BJ (cell line): ENCODE results near the gene CTAGE9. TPM values are rescaled to one million over a fixed set of nuclear protein-coding genes. Genes with fewer than 3 reads are reported as not detected.

ENCODE experiments used
- CTCF ChIA-PET: fragments of 350-600 bp; formaldehyde crosslinking; extraction: SDS; loops from one replicate; lab custom pipeline; 2021; ENCODE audit warnings: antibody characterized with exemption, inconsistent platforms; lab: Yijun Ruan, JAX
- POLR2A ChIA-PET: fragments of 300-600 bp; sonication (Branson Sonifier 250); formaldehyde crosslinking; extraction: SDS; loops from one replicate; lab custom pipeline; 2021; ENCODE audit warnings: antibody characterized with exemption; lab: Charles Lee
- DNase-seq: peaks from one replicate; pipeline ENCODE4 v3.0.0-alpha.2; 2011; ENCODE audit warnings: low read depth
- H3K27me3 ChIP-seq: 2 replicates; pipeline ENCODE4 v1.6.0; 2011; ENCODE audit warnings: low read length; ENCODE audit not compliant: control insufficient read depth, insufficient read depth
- H3K36me3 ChIP-seq: 2 replicates; pipeline ENCODE4 v1.5.1; 2011; ENCODE audit warnings: low read length; ENCODE audit not compliant: control insufficient read depth, insufficient read depth
- H3K4me3 ChIP-seq: 2 replicates; pipeline ENCODE4 v1.5.1; 2011; ENCODE audit warnings: low read depth, mild to moderate bottlenecking, control low read depth, low read length
- polyA plus RNA-seq: library from polyadenylated mRNA; depleted of rRNA; stranded (reverse); fragments of >200 nt; gene quantifications from 2 replicates; pipeline ENCODE4 v1.2.3, GENCODE V29; 2011; rRNA removed
- TF ChIP-seq, protein P1 (sequence below): IDR thresholded peaks from 2 replicates; pipeline ENCODE4 v1.5.1; 2011; ENCODE audit warnings: low read depth, mild to moderate bottlenecking, control low read depth, inconsistent platforms, low read length, moderate library complexity; ENCODE audit not compliant: insufficient read depth

Gene CTAGE9
- polyA plus RNA-seq, 1 experiment, result not detected

DNA sequence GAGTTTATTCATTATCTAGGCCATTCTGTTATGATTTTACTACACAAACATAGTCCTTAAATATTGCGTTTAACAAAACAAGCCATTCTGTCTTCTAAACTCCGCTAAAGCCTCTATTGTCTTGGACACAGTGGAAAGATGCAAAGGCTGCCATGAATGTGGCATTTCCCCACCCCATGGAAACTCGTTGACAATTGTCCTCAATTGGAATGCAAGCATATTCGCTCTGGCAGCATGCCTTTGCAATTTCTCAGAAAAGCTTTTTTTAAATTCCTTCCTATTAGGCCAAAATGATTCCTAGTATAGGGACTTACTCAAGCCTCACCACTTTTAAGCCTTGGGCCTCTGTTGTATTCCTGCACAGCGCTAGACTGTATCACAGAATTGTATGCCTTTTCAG, 32.4 kb downstream of the CTAGE9 start:
- ChIA-PET POLR2A (no interaction called here), CTCF (no interaction called here)
- DNase-seq, result no peak
- no peaks in the 10 kb centered on the region for H3K36me3 ChIP-seq
- no peak overlapping the region for H3K4me3 ChIP-seq
- TF ChIP-seq, protein P1, sequence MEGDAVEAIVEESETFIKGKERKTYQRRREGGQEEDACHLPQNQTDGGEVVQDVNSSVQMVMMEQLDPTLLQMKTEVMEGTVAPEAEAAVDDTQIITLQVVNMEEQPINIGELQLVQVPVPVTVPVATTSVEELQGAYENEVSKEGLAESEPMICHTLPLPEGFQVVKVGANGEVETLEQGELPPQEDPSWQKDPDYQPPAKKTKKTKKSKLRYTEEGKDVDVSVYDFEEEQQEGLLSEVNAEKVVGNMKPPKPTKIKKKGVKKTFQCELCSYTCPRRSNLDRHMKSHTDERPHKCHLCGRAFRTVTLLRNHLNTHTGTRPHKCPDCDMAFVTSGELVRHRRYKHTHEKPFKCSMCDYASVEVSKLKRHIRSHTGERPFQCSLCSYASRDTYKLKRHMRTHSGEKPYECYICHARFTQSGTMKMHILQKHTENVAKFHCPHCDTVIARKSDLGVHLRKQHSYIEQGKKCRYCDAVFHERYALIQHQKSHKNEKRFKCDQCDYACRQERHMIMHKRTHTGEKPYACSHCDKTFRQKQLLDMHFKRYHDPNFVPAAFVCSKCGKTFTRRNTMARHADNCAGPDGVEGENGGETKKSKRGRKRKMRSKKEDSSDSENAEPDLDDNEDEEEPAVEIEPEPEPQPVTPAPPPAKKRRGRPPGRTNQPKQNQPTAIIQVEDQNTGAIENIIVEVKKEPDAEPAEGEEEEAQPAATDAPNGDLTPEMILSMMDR, result no peak
- no peaks in the 10 kb centered on the region for H3K27me3 ChIP-seq

DNA sequence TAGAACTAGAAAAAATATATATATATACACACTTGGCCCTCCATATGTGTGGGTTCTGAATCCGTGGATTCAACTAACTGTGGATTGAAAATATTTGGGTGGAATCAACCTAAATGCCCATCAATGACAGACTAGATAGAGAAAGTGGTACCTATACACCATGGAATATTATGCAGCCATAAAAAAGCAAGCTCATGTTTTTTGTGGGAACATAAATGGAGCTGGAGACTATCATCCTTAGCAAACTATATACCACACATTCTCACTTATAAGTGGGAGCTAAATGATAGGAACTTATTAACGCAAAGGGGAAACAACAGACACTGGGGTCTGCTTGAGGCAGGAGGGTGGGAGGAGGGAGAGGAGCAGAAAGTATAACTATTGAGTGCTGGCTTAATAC, 37.6 kb downstream of the CTAGE9 start:
- ChIA-PET POLR2A (no interaction called here), CTCF (interaction anchor here (0.7 to 0.9 kb wide), 2 partner anchors 14 to 242 kb away, joined by 3 read pairs; no protein-coding TSS in a partner anchor)
- TF ChIP-seq, protein P1, result no peak

DNA sequence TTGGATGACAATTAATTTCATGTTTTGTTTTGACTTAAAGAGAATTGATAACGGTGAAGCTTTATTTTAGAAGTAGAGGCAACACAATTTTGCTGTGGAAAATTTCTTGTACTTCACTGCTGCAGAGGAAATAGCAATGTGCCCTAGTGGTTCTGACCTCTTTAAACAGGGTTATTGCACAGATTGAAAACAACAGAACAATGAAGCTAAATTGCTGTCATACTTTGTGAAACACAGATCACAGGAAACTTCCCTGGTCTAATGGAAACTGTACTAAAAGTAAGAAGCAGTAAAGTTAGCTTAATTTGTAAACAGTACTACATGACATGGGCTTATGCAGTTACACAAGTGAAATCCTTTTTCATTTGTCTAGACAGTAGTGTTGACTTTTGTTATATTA, 40.9 kb downstream of the CTAGE9 start:
- no peak overlapping the region for H3K4me3 ChIP-seq
- no peaks in the 10 kb centered on the region for H3K27me3 ChIP-seq
- ChIA-PET POLR2A (no interaction called here), CTCF (interaction anchor here (0.6 to 1.1 kb wide), 3 partner anchors 12 to 255 kb away, joined by 3 to 6 read pairs (median 3); no protein-coding TSS in a partner anchor)
- no peak for DNase-seq
- no peaks in the 10 kb centered on the region for H3K36me3 ChIP-seq
- TF ChIP-seq, protein P1, result no peak

More for the DNA sequence above, 37.6 kb downstream of the CTAGE9 start:
- H3K36me3 ChIP-seq, result no peaks in the 10 kb centered on the region
- no peak overlapping the region for H3K4me3 ChIP-seq
- no peaks in the 10 kb centered on the region for H3K27me3 ChIP-seq
- DNase-seq, result no peak

DNA sequence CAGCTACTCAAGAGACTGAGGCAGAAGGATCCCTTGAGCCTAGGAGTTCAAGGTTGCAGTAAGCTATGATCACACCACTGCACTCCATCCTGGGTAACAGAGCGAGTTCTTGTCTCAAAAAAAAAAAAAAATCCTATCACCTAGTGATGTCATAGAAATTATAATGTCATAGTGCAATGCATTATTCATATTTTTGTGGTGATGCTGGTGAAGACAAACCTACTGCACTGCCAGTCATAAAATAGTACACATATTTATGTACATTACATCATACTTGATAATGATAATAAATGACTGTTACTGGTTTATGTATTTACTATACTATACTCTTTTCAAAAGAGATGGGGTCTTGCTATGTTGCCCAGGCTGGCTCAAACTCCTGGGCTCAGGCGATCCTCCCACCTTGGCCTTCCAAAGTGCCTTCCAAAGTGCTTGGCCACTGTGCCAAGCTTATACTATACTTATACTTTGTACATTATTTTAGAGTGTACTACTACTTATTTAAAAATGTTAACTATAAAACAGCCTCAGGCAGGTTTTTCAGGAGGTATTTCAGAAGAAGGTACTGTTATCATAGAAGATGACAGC, 47.1 kb downstream of the CTAGE9 start:
- CTCF ChIA-PET, result interaction anchor here (0.6 to 2.2 kb wide), 2 partner anchors 35 to 374 kb away, joined by 3 to 6 read pairs; partner anchors contain the start of gene MED23
- TF ChIP-seq, protein P1, result no peak
- no peak overlapping the region for H3K4me3 ChIP-seq
- H3K36me3 ChIP-seq, result no peaks in the 10 kb centered on the region
- H3K27me3 ChIP-seq, result no peaks in the 10 kb centered on the region
- POLR2A ChIA-PET, result no interaction called here
- no peak for DNase-seq

DNA sequence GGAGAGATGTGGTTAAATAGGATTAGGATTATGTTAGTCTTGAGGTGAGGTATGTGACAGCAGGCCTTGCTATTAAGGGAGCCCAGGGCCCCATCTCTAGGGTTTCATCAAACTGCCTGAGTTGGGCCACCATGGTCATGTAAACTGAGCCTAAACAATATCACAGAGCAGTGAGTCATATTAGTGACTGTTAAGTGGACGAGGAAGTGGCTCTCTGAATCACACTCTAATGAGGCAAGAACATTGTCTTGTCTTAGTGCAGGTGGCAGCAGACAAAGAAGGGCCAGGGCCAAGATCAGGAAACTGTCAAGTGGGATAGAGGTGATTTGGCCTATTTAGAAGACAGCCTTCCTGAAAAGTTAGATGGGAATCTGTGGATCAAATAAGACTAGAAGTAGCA, 50.6 kb downstream of the CTAGE9 start:
- Histone ChIP-seq H3K36me3 (no peaks in the 10 kb centered on the region), H3K4me3 (no peak overlapping the region), H3K27me3 (no peaks in the 10 kb centered on the region)
- POLR2A ChIA-PET, result no interaction called here
- no peak for DNase-seq
- TF ChIP-seq, protein P1, result no peak
- CTCF ChIA-PET, result interaction anchor here (1.0 to 2.1 kb wide), 2 partner anchors 10 to 32 kb away, joined by 4 to 6 read pairs; partner anchors contain the start of gene MED23

Other genes with a start within 250 kb of the CTAGE9 start
- not detected in 2 replicates for gene ARG1, start 137.8 kb downstream of the CTAGE9 start, polyA plus RNA-seq
- 16.5 and 28.5 TPM in 2 replicates for gene MED23, start 82.8 kb downstream of the CTAGE9 start, polyA plus RNA-seq
- 0.02 TPM in 1 of 2 replicates, not detected in the other for gene ENPP3, start 73.7 kb downstream of the CTAGE9 start, polyA plus RNA-seq
- not detected in 2 replicates for gene OR2A4, start 9.6 kb downstream of the CTAGE9 start, polyA plus RNA-seq
- gene ENPP1, start 97.0 kb upstream of the CTAGE9 start, polyA plus RNA-seq, result 8.0 and 15.8 TPM in 2 replicates
- 318 and 326 TPM in 2 replicates for gene CCN2, start 240.4 kb upstream of the CTAGE9 start, polyA plus RNA-seq